SK-N-MC (cell line): ENCODE results near the gene TNFRSF18.

Source experiments
- EZH2 ChIP-seq: fragments of 200-600 bp; sonication (generic); IDR thresholded peaks from one replicate; pipeline ENCODE4 v1.6.1; 2017; ENCODE audit warnings: antibody characterized with exemption
- POLR2AphosphoS5 ChIP-seq: IDR thresholded peaks from 2 replicates; pipeline ENCODE4 v1.6.1; 2012; ENCODE audit warnings: mild to moderate bottlenecking, low read depth, low read length, borderline replicate concordance

- no peak for TF ChIP-seq POLR2AphosphoS5
- TF ChIP-seq EZH2: no peak
These were observed 48.2 kb upstream of the TNFRSF18 start for GRCh38 chr1:1254667-1254998.
